GM23248 (cell line): Measurements from ENCODE around the gene XXYLT1. TPM values are rescaled to one million over a fixed set of nuclear protein-coding genes. Genes with fewer than 3 reads are reported as not detected.

Experiments used
- DNase-seq: peaks from one replicate; pipeline ENCODE4 v3.0.0-alpha.2; 2015
- H2AFZ ChIP-seq: fragments of 200-600 bp; sonication (generic); 2 replicates; pipeline ENCODE4 v1.6.1; 2016; ENCODE audit warnings: antibody characterized with exemption
- H3F3A ChIP-seq: fragments of 200-600 bp; sonication (generic); 2 replicates; pipeline ENCODE4 v1.6.1; 2016; ENCODE audit warnings: mild to moderate bottlenecking, antibody characterized with exemption, mixed run types; ENCODE audit not compliant: insufficient read depth
- H3K27ac ChIP-seq: fragments of 200-600 bp; sonication (generic); 2 replicates; pipeline ENCODE4 v1.5.1; 2016; ENCODE audit warnings: mild to moderate bottlenecking
- H3K27me3 ChIP-seq: fragments of 200-600 bp; sonication (generic); replicated peaks from 2 replicates; pipeline ENCODE4 v1.6.1; 2016; ENCODE audit warnings: mild to moderate bottlenecking; ENCODE audit not compliant: insufficient read depth
- H3K36me3 ChIP-seq: fragments of 200-600 bp; sonication (generic); 2 replicates; pipeline ENCODE4 v1.6.1; 2016; ENCODE audit warnings: low read depth, mild to moderate bottlenecking
- H3K4me1 ChIP-seq: fragments of 200-600 bp; sonication (generic); 2 replicates; pipeline ENCODE4 v1.6.1; 2016; ENCODE audit warnings: mild to moderate bottlenecking; ENCODE audit not compliant: insufficient read depth
- H3K4me2 ChIP-seq: fragments of 200-600 bp; sonication (generic); one replicate; pipeline ENCODE4 v1.6.1; 2016; ENCODE audit warnings: mild to moderate bottlenecking; ENCODE audit not compliant: unreplicated experiment
- H3K4me3 ChIP-seq: fragments of 200-600 bp; sonication (generic); 2 replicates; pipeline ENCODE4 v1.5.1; 2016; ENCODE audit warnings: mild to moderate bottlenecking
- H3K79me2 ChIP-seq: fragments of 200-600 bp; sonication (generic); 2 replicates; pipeline ENCODE4 v1.6.1; 2016; ENCODE audit warnings: mild to moderate bottlenecking; ENCODE audit not compliant: insufficient read depth
- H3K9ac ChIP-seq: fragments of 200-600 bp; sonication (generic); 2 replicates; pipeline ENCODE4 v1.6.1; 2016; ENCODE audit warnings: mild to moderate bottlenecking
- H3K9me2 ChIP-seq: fragments of 200-600 bp; sonication (generic); 2 replicates; pipeline ENCODE4 v1.6.1; 2016; ENCODE audit warnings: mixed run types, mild to moderate bottlenecking, moderate library complexity; ENCODE audit not compliant: insufficient read depth
- H3K9me3 ChIP-seq: fragments of 200-600 bp; sonication (generic); one replicate; pipeline ENCODE4 v1.6.1; 2017; ENCODE audit warnings: low read depth
- H4K20me1 ChIP-seq: fragments of 200-600 bp; sonication (generic); 2 replicates; pipeline ENCODE4 v1.6.0; 2016; ENCODE audit not compliant: insufficient read depth
- EZH2 ChIP-seq: fragments of 200-600 bp; sonication (generic); IDR thresholded peaks from 2 replicates; pipeline ENCODE4 v1.6.1; 2018; ENCODE audit warnings: antibody characterized with exemption, mild to moderate bottlenecking; ENCODE audit not compliant: insufficient read depth, poor library complexity, severe bottlenecking
- EZH2phosphoT487 ChIP-seq: fragments of 200-600 bp; sonication (generic); IDR thresholded peaks from 2 replicates; pipeline ENCODE4 v1.6.1; 2018; ENCODE audit warnings: antibody characterized with exemption, moderate library complexity, mild to moderate bottlenecking, low read depth; ENCODE audit not compliant: insufficient read depth
- WGBS, 2 experiments: methylation state at CpG; one replicate each; pipeline ENCODE4 v1.1.6; 2015 to 2017; ENCODE audit warnings: low lambda C conversion rate in 2 of 2, low coverage in 1 of 2; ENCODE audit errors: missing lambda C conversion rate in 2 of 2; 5-methylcytosine and 5-hydroxymethylcytosine counted together
- in situ Hi-C: fragments of 300-500 bp; cut with MboI; formaldehyde crosslinking; loops from 2 replicates; pipeline ENCODE4 v1.15.0; 2020
- polyA plus RNA-seq: library from polyadenylated mRNA; unstranded; fragments of >200 nt; fragmentation: Nextera tagmentation; extraction: Ambion mirVana; gene quantifications from 2 replicates; pipeline ENCODE4 v1.2.1, GENCODE V29; 2016
- total RNA-seq: library from RNA; depleted of rRNA; stranded (reverse); fragments of >200 nt; shearing (Covaris generic); gene quantifications from 2 replicates; pipeline ENCODE4 v1.2.3, GENCODE V29; 2014

The XXYLT1 gene
- total and polyA plus RNA-seq, 2 experiments from 2014 or later: 22.8 to 44.7 TPM

- TF ChIP-seq EZH2phosphoT487 (no peak), EZH2 (no peak)
- H2AFZ ChIP-seq: no peak overlapping the region
- WGBS, 2 experiments: 93% methylated on average over 11 of the region's 11 CpGs
- no peak overlapping the region for H3K4me2 ChIP-seq
- no peaks in the 10 kb centered on the region for H4K20me1 ChIP-seq
- DNase-seq: no peak
- H3F3A ChIP-seq: peaks cover 10% of the 10 kb centered on the region
- peaks cover 14% of the 10 kb centered on the region for H3K4me1 ChIP-seq
- no peaks in the 10 kb centered on the region for H3K9me3 ChIP-seq
- H3K9me2 ChIP-seq: no peaks in the 10 kb centered on the region
- H3K4me3 ChIP-seq: no peak overlapping the region
- H3K79me2 ChIP-seq: peaks cover 59% of the 10 kb centered on the region
- no peak overlapping the region for H3K27ac ChIP-seq
- in situ Hi-C loops: loop anchor here (10.0 kb wide), 1 partner anchor 115 kb away; no protein-coding TSS in a partner anchor
- no peaks in the 10 kb centered on the region for H3K36me3 ChIP-seq
- H3K9ac ChIP-seq: no peak overlapping the region
- H3K27me3 ChIP-seq: no peaks in the 10 kb centered on the region
These were observed 21.0 kb downstream of the XXYLT1 start for GRCh38 chr3:195249858-195250464.

GRCh38 chr3:195249057-195249770, 21.7 kb downstream of the XXYLT1 start:
- peaks cover 14% of the 10 kb centered on the region for H3K4me1 ChIP-seq
- H3K9me3 ChIP-seq: no peaks in the 10 kb centered on the region
- TF ChIP-seq EZH2phosphoT487 (no peak), EZH2 (no peak)
- H4K20me1 ChIP-seq: no peaks in the 10 kb centered on the region
- WGBS, 2 experiments: 94 to 97% methylated on average over 21 of the region's 21 CpGs
- in situ Hi-C loops: no loop called here
- H3K27me3 ChIP-seq: no peaks in the 10 kb centered on the region
- H3K4me3 ChIP-seq: no peak overlapping the region
- peaks cover 59% of the 10 kb centered on the region for H3K79me2 ChIP-seq
- no peak overlapping the region for H3K27ac ChIP-seq
- H3K4me2 ChIP-seq: no peak overlapping the region
- H3K9me2 ChIP-seq: no peaks in the 10 kb centered on the region
- H3F3A ChIP-seq: peaks cover 10% of the 10 kb centered on the region
- DNase-seq: no peak
- no peak overlapping the region for H3K9ac ChIP-seq
- no peak overlapping the region for H2AFZ ChIP-seq
- no peaks in the 10 kb centered on the region for H3K36me3 ChIP-seq

GRCh38 chr3:195248281-195248680, 22.7 kb downstream of the XXYLT1 start:
- 93 to 98% methylated on average over 7 to 8 of the region's 8 CpGs for WGBS, 2 experiments
- Histone ChIP-seq H3K9ac (no peak overlapping the region), H3K27me3 (no peaks in the 10 kb centered on the region), H3K4me2 (no peak overlapping the region), H4K20me1 (no peaks in the 10 kb centered on the region), H3K79me2 (peaks cover 66% of the 10 kb centered on the region), H3K4me3 (no peak overlapping the region), H3K36me3 (no peaks in the 10 kb centered on the region), H3F3A (peaks cover 10% of the 10 kb centered on the region), H3K27ac (no peak overlapping the region), H3K4me1 (peaks cover 13% of the 10 kb centered on the region), H3K9me3 (no peaks in the 10 kb centered on the region), H3K9me2 (no peaks in the 10 kb centered on the region), H2AFZ (no peak overlapping the region)
- no peak for TF ChIP-seq EZH2phosphoT487
- TF ChIP-seq EZH2: no peak
- DNase-seq: no peak
- in situ Hi-C loops: no loop called here

GRCh38 chr3:195247863-195248189, 23.1 kb downstream of the XXYLT1 start:
- no peak overlapping the region for H3K27ac ChIP-seq
- H3K9ac ChIP-seq: no peak overlapping the region
- no peaks in the 10 kb centered on the region for H4K20me1 ChIP-seq
- H3K4me3 ChIP-seq: no peak overlapping the region
- H3K4me1 ChIP-seq: peaks cover 9% of the 10 kb centered on the region
- no peaks in the 10 kb centered on the region for H3K9me2 ChIP-seq
- peaks cover 66% of the 10 kb centered on the region for H3K79me2 ChIP-seq
- no peak for TF ChIP-seq EZH2phosphoT487
- TF ChIP-seq EZH2: no peak
- in situ Hi-C loops: no loop called here
- DNase-seq: no peak
- no peaks in the 10 kb centered on the region for H3K27me3 ChIP-seq
- H3F3A ChIP-seq: peaks cover 10% of the 10 kb centered on the region
- H2AFZ ChIP-seq: no peak overlapping the region
- H3K4me2 ChIP-seq: no peak overlapping the region
- H3K9me3 ChIP-seq: no peaks in the 10 kb centered on the region
- H3K36me3 ChIP-seq: no peaks in the 10 kb centered on the region
- 98% methylated on average over 8 of the region's 8 CpGs for WGBS, 2 experiments
